DOHH2 (cell line): Measurements from ENCODE around the gene ZNF236.

Experiments
- CTCF ChIP-seq: fragments of 200-600 bp; sonication (generic); IDR thresholded peaks from one replicate; pipeline ENCODE4 v1.5.1; 2014; ENCODE audit warnings: antibody characterized with exemption, mild to moderate bottlenecking, low read depth, low read length; ENCODE audit not compliant: poor library complexity, severe bottlenecking
- EZH2phosphoT487 ChIP-seq: fragments of 200-600 bp; sonication (generic); IDR thresholded peaks from 2 replicates; pipeline ENCODE4 v1.6.1; 2017; ENCODE audit warnings: borderline replicate concordance, mild to moderate bottlenecking, antibody characterized with exemption, low read length, moderate library complexity, mixed read lengths

- TF ChIP-seq CTCF (no peak), EZH2phosphoT487 (no peak)
Observed at GRCh38 chr18:76980663-76981395, 158.5 kb downstream of the ZNF236 start.
